Neural cell (in vitro differentiated cells): ENCODE measurements around the gene GMDS.

ENCODE experiments used
- CTCF ChIP-seq: fragments of 450-650 bp; IDR thresholded peaks from 2 replicates; pipeline ENCODE4 v1.5.1; 2014; ENCODE audit warnings: antibody characterized with exemption, mild to moderate bottlenecking, moderate library complexity; ENCODE audit not compliant: poor library complexity, severe bottlenecking
- EP300 ChIP-seq: fragments of 450-650 bp; conservative IDR thresholded peaks from 2 replicates; pipeline ENCODE4 v1.6.1; 2014; ENCODE audit warnings: antibody characterized with exemption, mild to moderate bottlenecking, moderate library complexity; ENCODE audit not compliant: poor library complexity, severe bottlenecking
- EZH2 ChIP-seq: fragments of 200-600, 300-800 bp; shearing (Covaris generic), sonication (generic); IDR thresholded peaks from 2 replicates; pipeline ENCODE4 v1.6.1; 2014; ENCODE audit warnings: antibody characterized with exemption, low read length, borderline replicate concordance, mild to moderate bottlenecking; ENCODE audit not compliant: insufficient read depth, poor library complexity, severe bottlenecking
- MXI1 ChIP-seq: fragments of 450-650 bp; conservative IDR thresholded peaks from 2 replicates; pipeline ENCODE4 v1.6.1; 2014; ENCODE audit warnings: antibody characterized with exemption, mild to moderate bottlenecking; ENCODE audit not compliant: poor library complexity, severe bottlenecking
- POLR2AphosphoS5 ChIP-seq: IDR thresholded peaks from 2 replicates; pipeline ENCODE4 v1.6.1; 2012
- RAD21 ChIP-seq: fragments of 450-650 bp; conservative IDR thresholded peaks from 2 replicates; pipeline ENCODE4 v1.6.1; 2014; ENCODE audit warnings: antibody characterized with exemption, mild to moderate bottlenecking, moderate library complexity
- REST ChIP-seq: IDR thresholded peaks from 2 replicates; pipeline ENCODE4 v1.6.1; 2012; ENCODE audit warnings: borderline replicate concordance
- SMC3 ChIP-seq: fragments of 450-650 bp; conservative IDR thresholded peaks from 2 replicates; pipeline ENCODE4 v1.6.1; 2014; ENCODE audit warnings: antibody characterized with exemption, mild to moderate bottlenecking, moderate library complexity; ENCODE audit not compliant: poor library complexity

- TF ChIP-seq CTCF (no peak), EZH2 (no peak), RAD21 (no peak), REST (no peak), SMC3 (no peak), EP300 (no peak), MXI1 (no peak), POLR2AphosphoS5 (no peak)
Measured at GRCh38 chr6:1636971-1637871, 608.2 kb downstream of the GMDS start.
